Measurements from ENCODE around the gene DLL3. TPM values are rescaled to one million over a fixed set of nuclear protein-coding genes. Genes with fewer than 3 reads are reported as not detected.

The DLL3 gene
- total RNA-seq, 1 donor from 2014 or later: 2.7 TPM

DNA sequence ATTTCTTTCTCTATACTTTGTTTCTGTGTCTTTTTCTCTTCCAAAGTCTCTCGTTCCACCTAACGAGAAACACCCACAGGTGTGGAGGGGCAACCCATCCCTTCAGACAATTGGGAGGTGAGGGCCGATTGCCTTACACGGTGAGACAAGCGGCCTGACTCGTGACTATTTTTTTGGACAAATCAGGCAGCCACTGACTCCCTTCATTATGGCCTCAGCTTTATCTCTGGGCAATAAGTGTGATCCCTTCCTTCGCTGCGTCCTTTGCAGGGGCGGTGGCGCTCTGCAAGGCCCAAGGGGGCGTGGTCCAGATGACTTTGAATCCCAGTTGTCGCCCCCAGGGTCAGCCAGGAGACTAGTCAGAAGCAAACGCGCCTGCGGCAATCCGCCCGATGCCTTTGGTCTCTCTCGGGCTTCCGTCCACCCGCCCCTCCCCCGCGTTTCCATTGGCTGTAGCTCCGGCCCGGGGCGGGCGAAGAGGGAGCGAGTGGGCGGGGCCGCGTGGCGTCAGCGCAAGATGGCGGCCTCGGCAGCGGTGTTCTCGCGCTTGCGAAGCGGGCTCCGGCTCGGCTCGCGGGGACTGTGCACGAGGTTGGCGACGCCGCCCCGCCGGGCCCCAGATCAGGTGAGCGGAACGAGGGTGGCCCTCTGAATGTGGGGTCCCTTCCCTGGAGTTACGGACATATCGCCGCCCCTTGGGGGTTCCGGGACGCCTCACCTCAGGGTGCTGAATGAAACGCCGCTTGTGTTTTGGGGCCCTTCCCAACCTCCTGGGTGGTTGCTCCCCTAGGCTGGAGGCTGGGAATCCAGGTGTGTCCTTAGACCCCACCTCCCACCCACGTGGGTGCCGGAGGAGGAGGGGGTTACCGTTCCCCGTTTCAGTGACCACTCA, 18.2 kb upstream of the DLL3 start, which contains the start of gene TIMM50:
TIMM50 (plus strand) TSS at position 502 of the 892 bp plus-strand sequence; CDS start at position 518, 16 bp downstream.
- peak within 1 kb of the TSS; percentile 97 for H3K27ac Mint-ChIP-seq
- no peaks in the 10 kb centered on the region for H3K27me3 Mint-ChIP-seq
- peaks cover 9% of the 10 kb centered on the region for H3K36me3 Mint-ChIP-seq
- H3K4me1 Mint-ChIP-seq (ENCODE audit: unreplicated experiment): peaks cover 22% of the 10 kb centered on the region
- H3K9me3 Mint-ChIP-seq: no peaks in the 10 kb centered on the region
- peak within 1 kb of the TSS; percentile 95 for H3K4me3 Mint-ChIP-seq
- TF ChIP-seq CTCF (conservative IDR thresholded peaks at IDR 0.05): no peak
- peak; percentile 98 for DNase-seq (ENCODE audit: extremely low spot score, unreplicated experiment)

DNA sequence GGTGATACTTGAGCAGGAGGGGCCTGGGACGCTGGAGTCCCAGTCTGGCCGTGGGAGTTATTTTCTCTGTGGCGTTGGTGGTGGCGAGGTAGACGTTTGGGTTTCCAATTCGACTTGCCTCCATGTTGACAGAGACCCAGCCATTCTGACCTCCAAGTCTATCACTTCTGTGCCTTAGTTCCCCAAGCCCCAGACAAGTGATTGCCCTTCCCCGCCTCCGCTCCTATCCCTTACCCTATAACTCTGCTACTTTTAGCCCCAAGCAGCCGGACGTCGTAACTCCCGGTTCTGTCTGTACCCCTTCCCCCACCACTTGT, 17.6 kb upstream of the DLL3 start:
- Mint-ChIP-seq H3K4me3 (peak overlapping the region; percentile 95), H3K36me3 (peaks cover 9% of the 10 kb centered on the region), H3K9me3 (no peaks in the 10 kb centered on the region), H3K4me1 (ENCODE audit: unreplicated experiment) (peaks cover 22% of the 10 kb centered on the region), H3K27ac (peak overlapping the region; percentile 92), H3K27me3 (no peaks in the 10 kb centered on the region)
- no peak for DNase-seq (ENCODE audit: extremely low spot score, unreplicated experiment)
- no peak for TF ChIP-seq CTCF (conservative IDR thresholded peaks at IDR 0.05)

DNA sequence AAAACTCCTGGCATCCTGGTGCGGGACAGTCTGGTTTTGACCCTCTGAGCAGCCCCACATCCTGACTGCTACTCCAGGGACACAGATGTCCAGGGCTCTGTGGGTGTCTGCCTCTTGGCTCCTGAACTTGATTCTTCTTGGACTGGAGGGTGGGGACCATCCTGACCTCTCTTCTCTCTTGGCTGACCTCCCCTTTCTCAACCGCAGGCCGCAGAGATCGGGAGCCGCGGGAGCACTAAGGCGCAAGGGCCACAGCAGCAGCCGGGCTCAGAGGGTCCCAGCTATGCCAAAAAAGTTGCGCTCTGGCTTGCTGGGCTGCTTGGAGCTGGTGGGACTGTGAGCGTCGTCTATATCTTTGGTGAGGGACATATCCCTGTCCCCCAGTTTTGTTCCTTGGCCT, 17.1 kb upstream of the DLL3 start:
- Mint-ChIP-seq H3K36me3 (peaks cover 8% of the 10 kb centered on the region), H3K27me3 (no peaks in the 10 kb centered on the region), H3K4me3 (peak overlapping the region; percentile 95), H3K4me1 (ENCODE audit: unreplicated experiment) (peaks cover 22% of the 10 kb centered on the region), H3K9me3 (no peaks in the 10 kb centered on the region), H3K27ac (peak overlapping the region; percentile 92)
- no peak for DNase-seq (ENCODE audit: extremely low spot score, unreplicated experiment)
- TF ChIP-seq CTCF (conservative IDR thresholded peaks at IDR 0.05): no peak

GRCh38 chr19:39483141-39483540, 15.6 kb upstream of the DLL3 start:
- TF ChIP-seq CTCF (conservative IDR thresholded peaks at IDR 0.05): no peak
- H3K36me3 Mint-ChIP-seq: peaks cover 9% of the 10 kb centered on the region
- no peak for DNase-seq (ENCODE audit: extremely low spot score, unreplicated experiment)
- H3K27me3 Mint-ChIP-seq: no peaks in the 10 kb centered on the region
- H3K4me3 Mint-ChIP-seq: peak overlapping the region; percentile 62
- H3K4me1 Mint-ChIP-seq (ENCODE audit: unreplicated experiment): peaks cover 22% of the 10 kb centered on the region
- no peaks in the 10 kb centered on the region for H3K9me3 Mint-ChIP-seq
- H3K27ac Mint-ChIP-seq: peak overlapping the region; percentile 72

- peaks cover 12% of the 10 kb centered on the region for H3K36me3 Mint-ChIP-seq
- TF ChIP-seq CTCF (conservative IDR thresholded peaks at IDR 0.05): no peak
- DNase-seq (ENCODE audit: extremely low spot score, unreplicated experiment): no peak
- H3K4me3 Mint-ChIP-seq: no peak overlapping the region
- H3K4me1 Mint-ChIP-seq (ENCODE audit: unreplicated experiment): no peaks in the 10 kb centered on the region
- H3K9me3 Mint-ChIP-seq: no peaks in the 10 kb centered on the region
- H3K27ac Mint-ChIP-seq: no peak overlapping the region
- H3K27me3 Mint-ChIP-seq: no peaks in the 10 kb centered on the region
These were observed 9.0 kb upstream of the DLL3 start for GRCh38 chr19:39489756-39490155.
